Activated CD4-positive, alpha-beta T cell treated with anti-CD3 and anti-CD28 coated beads, Interleukin-2, amount 50 U/mL, for 16 hours (primary cell): ENCODE results near the gene SRGAP3.

Experiments
- DNase-seq: peaks from one replicate; pipeline ENCODE4 v3.0.0-alpha.2; 2020

The SRGAP3 gene

GRCh38 chr3:9198899-9199335 lies 50.5 kb downstream of the SRGAP3 start:
- DNase-seq, result no peak

GRCh38 chr3:9198261-9198660 lies 51.2 kb downstream of the SRGAP3 start:
- DNase-seq, result no peak

GRCh38 chr3:9196020-9196419 lies 53.4 kb downstream of the SRGAP3 start:
- no peak for DNase-seq

GRCh38 chr3:9195390-9195789 lies 54.1 kb downstream of the SRGAP3 start:
- DNase-seq, result no peak

- no peak for DNase-seq
Measured at GRCh38 chr3:9194509-9195184, 54.8 kb downstream of the SRGAP3 start.

GRCh38 chr3:9193633-9194195 lies 55.7 kb downstream of the SRGAP3 start:
- no peak for DNase-seq

GRCh38 chr3:9193211-9193610 lies 56.2 kb downstream of the SRGAP3 start:
- DNase-seq, result no peak

- DNase-seq, result no peak
Measured at GRCh38 chr3:9192248-9193025, 57.0 kb downstream of the SRGAP3 start.

GRCh38 chr3:9190276-9190675 lies 59.2 kb downstream of the SRGAP3 start:
- DNase-seq, result no peak

GRCh38 chr3:9188583-9188982 lies 60.9 kb downstream of the SRGAP3 start:
- no peak for DNase-seq

- no peak for DNase-seq
Measured at GRCh38 chr3:9185701-9186100, 63.7 kb downstream of the SRGAP3 start.

GRCh38 chr3:9185046-9185445 lies 64.4 kb downstream of the SRGAP3 start:
- no peak for DNase-seq

GRCh38 chr3:9184461-9184835 lies 65.0 kb downstream of the SRGAP3 start:
- DNase-seq, result no peak

- DNase-seq, result no peak
Measured at GRCh38 chr3:9183811-9184460, 65.5 kb downstream of the SRGAP3 start.

GRCh38 chr3:9183011-9183410 lies 66.4 kb downstream of the SRGAP3 start:
- no peak for DNase-seq

- DNase-seq, result peak; percentile 12
Measured at GRCh38 chr3:9180764-9181117, 68.7 kb downstream of the SRGAP3 start.

- peak; percentile 9 for DNase-seq
Measured at GRCh38 chr3:9179826-9180763, 69.4 kb downstream of the SRGAP3 start.

- DNase-seq, result no peak
Measured at GRCh38 chr3:9178697-9179096, 70.7 kb downstream of the SRGAP3 start.

GRCh38 chr3:9175421-9175820 lies 74.0 kb downstream of the SRGAP3 start:
- no peak for DNase-seq

- no peak for DNase-seq
Measured at GRCh38 chr3:9173445-9173844, 76.0 kb downstream of the SRGAP3 start.

- DNase-seq, result no peak
Measured at GRCh38 chr3:9172851-9173321, 76.6 kb downstream of the SRGAP3 start.

- no peak for DNase-seq
Measured at GRCh38 chr3:9170851-9171160, 78.6 kb downstream of the SRGAP3 start.
